IPS-18a (cell line): ENCODE measurements around the gene KRT26.

Source experiments
- H3K27ac ChIP-seq: one replicate; pipeline ENCODE4 v1.5.1; 2013; ENCODE audit warnings: low read length
- H3K27me3 ChIP-seq: one replicate; pipeline ENCODE4 v1.6.1; 2013; ENCODE audit warnings: mild to moderate bottlenecking, low read length; ENCODE audit not compliant: control insufficient read depth, insufficient read depth
- H3K36me3 ChIP-seq: one replicate; pipeline ENCODE4 v1.6.1; 2013; ENCODE audit warnings: low read depth, low read length; ENCODE audit not compliant: control insufficient read depth
- H3K4me1 ChIP-seq: one replicate; pipeline ENCODE4 v1.6.1; 2013; ENCODE audit warnings: low read depth, low read length; ENCODE audit not compliant: control insufficient read depth
- H3K4me3 ChIP-seq: one replicate; pipeline ENCODE4 v1.5.1; 2013; ENCODE audit warnings: low read length
- H3K9ac ChIP-seq: one replicate; pipeline ENCODE4 v1.6.1; 2013; ENCODE audit warnings: mild to moderate bottlenecking, low read length, moderate library complexity
- H3K9me3 ChIP-seq: one replicate; pipeline ENCODE4 v1.6.1; 2013; ENCODE audit warnings: low read depth, low read length; ENCODE audit not compliant: control insufficient read depth

KRT26 gene

DNA sequence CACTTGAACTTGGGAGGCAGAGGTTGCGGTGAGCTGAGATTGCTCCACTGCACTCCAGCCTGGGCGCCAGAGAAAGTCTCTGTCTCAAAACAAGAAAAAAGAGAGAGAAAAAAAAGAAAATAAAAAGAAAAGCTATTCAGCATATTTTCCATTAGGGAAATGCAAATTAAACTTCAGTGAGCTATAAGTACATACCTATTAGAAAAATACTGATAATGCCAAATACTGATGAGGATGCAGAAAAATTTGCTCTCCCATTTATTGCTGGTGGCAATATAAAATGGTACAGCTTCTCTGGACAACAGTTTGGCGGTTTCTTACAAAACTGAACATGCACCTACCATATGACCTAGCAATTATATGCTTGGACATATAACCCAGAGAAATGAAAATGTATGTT, 40.6 kb upstream of the KRT26 start:
- no peak overlapping the region for H3K4me3 ChIP-seq
- H3K9me3 ChIP-seq = no peaks in the 10 kb centered on the region
- peaks cover 69% of the 10 kb centered on the region for H3K27me3 ChIP-seq
- H3K4me1 ChIP-seq = no peaks in the 10 kb centered on the region
- no peak overlapping the region for H3K27ac ChIP-seq
- H3K9ac ChIP-seq = no peak overlapping the region
- peaks cover 4% of the 10 kb centered on the region for H3K36me3 ChIP-seq

GRCh38 chr17:40810494-40810893, 38.5 kb upstream of the KRT26 start:
- no peak overlapping the region for H3K9ac ChIP-seq
- no peak overlapping the region for H3K27ac ChIP-seq
- H3K36me3 ChIP-seq = no peaks in the 10 kb centered on the region
- peaks cover 80% of the 10 kb centered on the region for H3K27me3 ChIP-seq
- no peak overlapping the region for H3K4me3 ChIP-seq
- H3K4me1 ChIP-seq = no peaks in the 10 kb centered on the region
- H3K9me3 ChIP-seq = no peaks in the 10 kb centered on the region

- Histone ChIP-seq H3K36me3 (no peaks in the 10 kb centered on the region), H3K27ac (no peak overlapping the region), H3K9ac (no peak overlapping the region), H3K9me3 (no peaks in the 10 kb centered on the region), H3K4me3 (no peak overlapping the region), H3K27me3 (peaks cover 78% of the 10 kb centered on the region), H3K4me1 (no peaks in the 10 kb centered on the region)
Observed at GRCh38 chr17:40809721-40810421, 37.9 kb upstream of the KRT26 start.

- H3K4me3 ChIP-seq = no peak overlapping the region
- no peak overlapping the region for H3K9ac ChIP-seq
- no peak overlapping the region for H3K27ac ChIP-seq
- H3K4me1 ChIP-seq = no peaks in the 10 kb centered on the region
- no peaks in the 10 kb centered on the region for H3K9me3 ChIP-seq
- H3K27me3 ChIP-seq = peaks cover 68% of the 10 kb centered on the region
- no peaks in the 10 kb centered on the region for H3K36me3 ChIP-seq
Observed at GRCh38 chr17:40806131-40806530, 34.1 kb upstream of the KRT26 start.

GRCh38 chr17:40803617-40804082, 31.6 kb upstream of the KRT26 start:
- no peak overlapping the region for H3K9ac ChIP-seq
- no peak overlapping the region for H3K27ac ChIP-seq
- H3K27me3 ChIP-seq = peaks cover 53% of the 10 kb centered on the region
- H3K4me3 ChIP-seq = no peak overlapping the region
- no peaks in the 10 kb centered on the region for H3K4me1 ChIP-seq
- H3K36me3 ChIP-seq = no peaks in the 10 kb centered on the region
- H3K9me3 ChIP-seq = no peaks in the 10 kb centered on the region

DNA sequence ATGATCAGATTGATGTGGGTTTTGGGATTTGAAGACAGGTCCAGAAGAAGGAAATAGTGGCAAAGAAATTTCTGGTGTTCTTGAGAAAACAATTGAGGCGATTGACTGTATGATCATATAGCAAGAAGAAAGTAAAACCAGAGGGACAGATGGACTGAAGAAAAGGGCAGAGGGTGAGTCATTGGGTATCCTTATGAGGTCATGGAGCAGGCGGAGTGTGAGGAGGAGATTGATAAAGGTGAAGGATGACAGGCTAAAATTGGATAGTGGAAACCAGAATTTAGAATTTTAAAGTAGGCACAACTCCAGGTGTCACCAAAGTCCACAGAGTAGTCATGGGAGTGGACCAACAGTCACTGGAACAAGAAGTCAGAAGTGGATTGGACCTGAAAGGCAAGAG, 29.2 kb upstream of the KRT26 start:
- no peaks in the 10 kb centered on the region for H3K9me3 ChIP-seq
- H3K4me1 ChIP-seq = no peaks in the 10 kb centered on the region
- no peaks in the 10 kb centered on the region for H3K36me3 ChIP-seq

DNA sequence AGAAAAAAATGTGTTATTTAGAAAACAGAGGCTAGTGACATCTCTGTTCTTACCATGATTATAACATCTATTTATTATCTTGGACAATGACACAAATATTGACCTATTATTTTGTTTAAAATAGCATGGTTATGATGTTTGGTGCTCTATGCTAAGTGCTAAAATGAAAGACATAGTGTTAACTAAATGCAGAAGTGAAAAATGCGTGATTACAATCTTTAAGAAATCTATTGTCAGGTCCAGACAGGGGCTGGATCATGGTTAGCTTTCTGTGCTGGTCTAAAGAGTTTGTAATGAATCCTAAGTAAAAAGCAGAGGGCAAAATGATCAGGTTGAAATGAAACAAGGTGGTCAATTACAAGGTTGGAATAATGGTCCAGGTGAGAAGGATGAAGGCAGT, 28.4 kb upstream of the KRT26 start:
- no peak overlapping the region for H3K27ac ChIP-seq
- H3K9ac ChIP-seq = no peak overlapping the region
- no peak overlapping the region for H3K4me3 ChIP-seq
- H3K9me3 ChIP-seq = no peaks in the 10 kb centered on the region
- H3K36me3 ChIP-seq = no peaks in the 10 kb centered on the region
- H3K27me3 ChIP-seq = peaks cover 27% of the 10 kb centered on the region
- H3K4me1 ChIP-seq = no peaks in the 10 kb centered on the region

More for the DNA sequence above, 29.2 kb upstream of the KRT26 start:
- H3K9ac ChIP-seq = no peak overlapping the region
- H3K27me3 ChIP-seq = peaks cover 29% of the 10 kb centered on the region
- no peak overlapping the region for H3K27ac ChIP-seq
- no peak overlapping the region for H3K4me3 ChIP-seq

DNA sequence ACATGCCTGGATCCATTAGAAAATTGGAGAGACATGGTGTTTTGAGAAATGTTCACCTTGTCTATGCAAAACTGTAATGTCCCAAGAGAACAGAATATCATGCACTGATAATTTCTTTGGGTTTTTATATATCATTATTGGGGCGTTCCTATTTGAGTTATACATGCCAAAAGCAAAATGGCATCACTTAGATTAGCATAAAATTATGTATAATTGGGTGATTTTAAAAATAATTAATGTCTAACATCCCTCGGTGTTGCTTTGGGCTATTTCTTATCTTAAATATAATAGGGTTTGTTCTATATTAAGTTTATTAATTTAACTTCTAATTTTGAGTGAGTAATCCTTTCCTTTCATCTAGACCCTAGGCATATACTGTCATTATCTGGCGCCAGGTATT, 27.9 kb upstream of the KRT26 start, which contains the start of gene KRT28:
Gene KRT28 (minus strand): TSS at position 101 of the 400 bp plus-strand sequence. CDS start 66 bp downstream, at position 35.
- H3K9ac ChIP-seq = no peak within 1 kb of the TSS
- H3K4me3 ChIP-seq = no peak within 1 kb of the TSS
- no peaks in the 10 kb centered on the region for H3K4me1 ChIP-seq
- H3K27me3 ChIP-seq = peaks cover 27% of the 10 kb centered on the region
- no peaks in the 10 kb centered on the region for H3K9me3 ChIP-seq
- no peaks in the 10 kb centered on the region for H3K36me3 ChIP-seq
- H3K27ac ChIP-seq = no peak within 1 kb of the TSS

- Histone ChIP-seq H3K27me3 (peaks cover 17% of the 10 kb centered on the region), H3K9ac (no peak overlapping the region), H3K4me3 (no peak overlapping the region), H3K27ac (no peak overlapping the region), H3K4me1 (no peaks in the 10 kb centered on the region), H3K9me3 (no peaks in the 10 kb centered on the region), H3K36me3 (no peaks in the 10 kb centered on the region)
Observed at GRCh38 chr17:40796846-40797245, 24.8 kb upstream of the KRT26 start.

DNA sequence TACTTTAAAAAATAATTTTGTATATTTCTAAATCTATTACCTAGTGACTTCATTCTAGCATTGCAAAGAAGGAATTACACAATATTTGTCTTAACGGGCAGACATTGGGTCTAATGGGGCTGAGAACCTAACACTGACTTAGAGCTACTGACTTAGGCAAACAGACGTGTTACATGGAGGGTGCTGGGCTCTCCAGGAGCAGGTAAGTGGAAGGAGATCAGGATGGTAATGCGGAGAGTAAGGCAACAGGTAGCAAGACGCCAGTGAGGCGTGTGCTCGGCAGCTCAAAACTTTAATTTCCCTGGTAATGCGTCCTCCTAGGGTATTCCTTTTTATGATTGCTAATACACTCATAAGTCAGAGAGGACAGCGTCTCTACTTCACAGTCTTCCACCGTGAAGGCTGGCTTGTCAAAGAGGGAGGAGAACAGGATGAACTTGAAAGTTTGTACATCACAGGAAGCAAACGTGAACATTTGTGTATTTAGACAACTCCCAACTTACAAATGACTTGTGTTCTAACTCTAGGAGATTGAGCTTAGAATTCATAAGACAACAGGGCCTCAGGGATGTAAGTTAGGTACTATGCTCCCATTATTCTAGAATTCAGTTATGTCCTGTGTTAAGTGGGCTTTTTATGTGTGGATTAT, 23.1 kb upstream of the KRT26 start:
- peaks cover under 1% of the 10 kb centered on the region for H3K27me3 ChIP-seq
- H3K9ac ChIP-seq = no peak overlapping the region
- no peak overlapping the region for H3K27ac ChIP-seq
- H3K4me1 ChIP-seq = no peaks in the 10 kb centered on the region
- no peaks in the 10 kb centered on the region for H3K36me3 ChIP-seq
- no peaks in the 10 kb centered on the region for H3K9me3 ChIP-seq
- H3K4me3 ChIP-seq = no peak overlapping the region

DNA sequence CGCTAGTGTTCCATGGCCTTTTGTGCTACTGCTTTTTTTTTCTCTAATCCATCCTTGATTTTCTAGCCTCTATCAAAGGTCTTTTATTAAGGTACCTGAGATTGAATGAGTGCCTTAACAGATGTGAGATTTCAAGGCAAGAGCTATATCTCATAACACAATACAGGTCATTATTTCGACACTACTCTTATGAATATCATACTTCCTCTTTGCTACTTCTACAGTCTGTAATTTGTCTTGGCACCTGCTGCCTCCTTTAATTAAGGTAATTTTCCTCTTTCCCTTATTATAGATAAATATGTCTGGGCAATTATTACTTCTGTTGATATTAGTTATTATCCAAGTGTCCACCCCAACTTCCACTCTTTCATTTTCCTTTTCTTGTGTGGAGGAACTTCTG, 22.5 kb upstream of the KRT26 start:
- Histone ChIP-seq H3K27me3 (no peaks in the 10 kb centered on the region), H3K27ac (no peak overlapping the region)

GRCh38 chr17:40793832-40794231, 21.8 kb upstream of the KRT26 start:
- no peaks in the 10 kb centered on the region for H3K4me1 ChIP-seq
- H3K27ac ChIP-seq = no peak overlapping the region
- H3K4me3 ChIP-seq = no peak overlapping the region
- H3K36me3 ChIP-seq = no peaks in the 10 kb centered on the region
- H3K27me3 ChIP-seq = no peaks in the 10 kb centered on the region
- no peak overlapping the region for H3K9ac ChIP-seq
- no peaks in the 10 kb centered on the region for H3K9me3 ChIP-seq

More for the DNA sequence above, 22.5 kb upstream of the KRT26 start:
- Histone ChIP-seq H3K36me3 (no peaks in the 10 kb centered on the region), H3K9ac (no peak overlapping the region), H3K4me1 (no peaks in the 10 kb centered on the region), H3K4me3 (no peak overlapping the region), H3K9me3 (no peaks in the 10 kb centered on the region)
